ENCODE results near the gene MYOZ3. TPM values are rescaled to one million over a fixed set of nuclear protein-coding genes. Genes with fewer than 3 reads are reported as not detected.

Gene MYOZ3
- total RNA-seq, 1 experiment from 2014 or later = not detected

- Histone ChIP-seq H3K4me3 (ENCODE audit: low read depth, low read length) (no peak overlapping the region), H3K9me3 (no peaks in the 10 kb centered on the region), H3K36me3 (ENCODE audit: control insufficient read depth, insufficient read depth, low read length) (no peaks in the 10 kb centered on the region), H3K4me1 (peaks cover 4% of the 10 kb centered on the region; the same call in 1 of the 2 replicates), H3K27me3 (replicated peaks; ENCODE audit: control insufficient read depth, insufficient read depth, low read length) (no peaks in the 10 kb centered on the region)
- no TSS peak for BruUV-seq (replicated peaks)
- TF ChIP-seq CTCF (IDR thresholded peaks at IDR 0.05; ENCODE audit: insufficient read depth in 1 of 2, low read depth in 1 of 2, low read length in 1 of 2, severe bottlenecking in 1 of 2, unreplicated experiment in 1 of 2) = no peak
- no peak overlapping the region for H3K4me3 Mint-ChIP-seq (ENCODE audit: unreplicated experiment)
- H3K4me1 Mint-ChIP-seq (ENCODE audit: low read depth, unreplicated experiment) = peaks cover 17% of the 10 kb centered on the region
- intact Hi-C loops (cut with micrococcal nuclease; ENCODE audit: unreplicated experiment) = no loop called here
- H3K9me3 Mint-ChIP-seq (ENCODE audit: unreplicated experiment) = no peaks in the 10 kb centered on the region
- peaks cover 29% of the 10 kb centered on the region for H3K36me3 Mint-ChIP-seq (ENCODE audit: insufficient read depth, unreplicated experiment)
- ChIA-PET POLR2A (no interaction called here), CTCF (interaction anchor here (1.2 to 10.7 kb wide), 2 partner anchors 94 to 128 kb away, joined by 3 to 56 read pairs; no protein-coding TSS in a partner anchor)
- no peak overlapping the region for H3K27ac Mint-ChIP-seq (ENCODE audit: unreplicated experiment)
- DNase-seq = no peak
- H3K27me3 Mint-ChIP-seq (ENCODE audit: insufficient read depth, unreplicated experiment) = no peaks in the 10 kb centered on the region
Measured at GRCh38 chr5:150655221-150655620, 5.8 kb upstream of the MYOZ3 start.

GRCh38 chr5:150656191-150657132 is 4.6 kb upstream of the MYOZ3 start:
- H3K27me3 Mint-ChIP-seq (ENCODE audit: insufficient read depth, unreplicated experiment) = no peaks in the 10 kb centered on the region
- no peaks in the 10 kb centered on the region for H3K27me3 ChIP-seq (replicated peaks; ENCODE audit: control insufficient read depth, insufficient read depth, low read length)
- peak overlapping the region; percentile 79 for H3K4me3 Mint-ChIP-seq (ENCODE audit: unreplicated experiment)
- peak; percentile 74 to 87 for TF ChIP-seq CTCF (IDR thresholded peaks at IDR 0.05; ENCODE audit: insufficient read depth in 1 of 2, low read depth in 1 of 2, low read length in 1 of 2, severe bottlenecking in 1 of 2, unreplicated experiment in 1 of 2)
- peak overlapping the region; percentile 71 for H3K4me3 ChIP-seq (ENCODE audit: low read depth, low read length)
- peaks cover 29% of the 10 kb centered on the region for H3K36me3 Mint-ChIP-seq (ENCODE audit: insufficient read depth, unreplicated experiment)
- peak; percentile 74 to 92 for DNase-seq
- ChIA-PET CTCF (interaction anchor here (0.6 to 10.7 kb wide), 5 partner anchors 13 to 390 kb away, joined by 3 to 56 read pairs (median 4); partner anchors contain the start of gene SYNPO), POLR2A (no interaction called here)
- no peaks in the 10 kb centered on the region for H3K9me3 Mint-ChIP-seq (ENCODE audit: unreplicated experiment)
- peaks cover 4% of the 10 kb centered on the region; the same call in 1 of the 2 replicates for H3K4me1 ChIP-seq
- no peaks in the 10 kb centered on the region for H3K36me3 ChIP-seq (ENCODE audit: control insufficient read depth, insufficient read depth, low read length)
- intact Hi-C loops (cut with micrococcal nuclease; ENCODE audit: unreplicated experiment) = loop anchor here (1.0 to 2.0 kb wide), 7 partner anchors 16 to 198 kb away; partner anchors contain the start of gene SYNPO
- peaks cover 17% of the 10 kb centered on the region for H3K4me1 Mint-ChIP-seq (ENCODE audit: low read depth, unreplicated experiment)
- peak overlapping the region; percentile 45 for H3K27ac Mint-ChIP-seq (ENCODE audit: unreplicated experiment)
- no peaks in the 10 kb centered on the region for H3K9me3 ChIP-seq
- no TSS peak for BruUV-seq (replicated peaks)

- no peaks in the 10 kb centered on the region for H3K9me3 Mint-ChIP-seq (ENCODE audit: unreplicated experiment)
- H3K4me1 Mint-ChIP-seq (ENCODE audit: low read depth, unreplicated experiment) = peaks cover 9% of the 10 kb centered on the region
- H3K27ac Mint-ChIP-seq (ENCODE audit: unreplicated experiment) = no peak overlapping the region
- DNase-seq = no peak
- CTCF ChIA-PET = interaction anchor here (10.7 kb wide), 1 partner anchor 97 kb away, joined by 56 read pairs; no protein-coding TSS in a partner anchor
- H3K27me3 Mint-ChIP-seq (ENCODE audit: insufficient read depth, unreplicated experiment) = no peaks in the 10 kb centered on the region
- Histone ChIP-seq H3K4me1 (peaks cover 4% of the 10 kb centered on the region; the same call in 1 of the 2 replicates), H3K9me3 (no peaks in the 10 kb centered on the region), H3K4me3 (ENCODE audit: low read depth, low read length) (no peak overlapping the region), H3K36me3 (ENCODE audit: control insufficient read depth, insufficient read depth, low read length) (no peaks in the 10 kb centered on the region), H3K27me3 (replicated peaks; ENCODE audit: control insufficient read depth, insufficient read depth, low read length) (no peaks in the 10 kb centered on the region)
- H3K36me3 Mint-ChIP-seq (ENCODE audit: insufficient read depth, unreplicated experiment) = peaks cover 29% of the 10 kb centered on the region
- POLR2A ChIA-PET = no interaction called here
- no TSS peak for BruUV-seq (replicated peaks)
- H3K4me3 Mint-ChIP-seq (ENCODE audit: unreplicated experiment) = no peak overlapping the region
- intact Hi-C loops (cut with micrococcal nuclease; ENCODE audit: unreplicated experiment) = loop anchor here (2.0 kb wide), 2 partner anchors 121 to 189 kb away; partner anchors contain the start of genes IRGM and SMIM3
- no peak for TF ChIP-seq CTCF (IDR thresholded peaks at IDR 0.05; ENCODE audit: insufficient read depth in 1 of 2, low read depth in 1 of 2, low read length in 1 of 2, severe bottlenecking in 1 of 2, unreplicated experiment in 1 of 2)
Measured at GRCh38 chr5:150658121-150658520, 2.9 kb upstream of the MYOZ3 start.

Data from Caco-2 (cell line).